CD4-positive, alpha-beta T cell treated with Interleukin-17A for 1 hour (primary cell): ENCODE measurements around the gene AKT3.
"Not testable (repeated sequence)": the region's sequence is repeated elsewhere in the genome, so short reads cannot be mapped to it uniquely, and the experiment has no call there.

Experiments
- DNase-seq: peaks from one replicate; pipeline ENCODE4 v3.0.0-alpha.2; 2020

Gene AKT3

DNA sequence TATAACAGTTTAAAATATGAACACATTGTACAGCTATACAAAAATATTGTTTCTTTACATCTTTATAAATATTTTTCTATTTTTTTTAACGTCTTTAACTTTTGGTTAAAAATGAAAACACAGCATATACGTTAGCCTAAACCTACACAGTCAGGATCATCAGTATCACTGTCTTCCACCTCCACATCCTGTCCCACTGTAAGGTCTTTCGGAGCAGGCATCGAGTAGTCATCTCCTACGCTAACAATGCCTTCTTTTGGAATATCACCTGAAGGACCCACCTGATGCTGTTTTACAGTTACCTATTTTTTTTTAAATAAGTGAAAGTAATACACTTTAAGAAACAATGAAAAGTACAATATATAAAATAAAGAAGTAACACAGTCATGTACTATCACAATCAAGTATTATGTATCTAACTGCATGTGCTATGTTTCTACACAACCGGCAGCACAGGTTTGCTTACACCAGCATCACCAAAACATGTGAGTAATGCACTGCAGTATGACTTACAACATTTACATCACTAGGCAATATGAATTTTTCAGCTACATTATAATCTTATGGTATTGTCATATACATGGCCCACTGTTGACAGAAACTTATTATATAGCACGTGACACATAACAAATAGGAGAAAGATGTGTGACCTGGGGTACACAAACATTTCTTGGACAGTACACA is 254.4 kb downstream of the AKT3 start:
- peak; percentile 21 for DNase-seq

DNA sequence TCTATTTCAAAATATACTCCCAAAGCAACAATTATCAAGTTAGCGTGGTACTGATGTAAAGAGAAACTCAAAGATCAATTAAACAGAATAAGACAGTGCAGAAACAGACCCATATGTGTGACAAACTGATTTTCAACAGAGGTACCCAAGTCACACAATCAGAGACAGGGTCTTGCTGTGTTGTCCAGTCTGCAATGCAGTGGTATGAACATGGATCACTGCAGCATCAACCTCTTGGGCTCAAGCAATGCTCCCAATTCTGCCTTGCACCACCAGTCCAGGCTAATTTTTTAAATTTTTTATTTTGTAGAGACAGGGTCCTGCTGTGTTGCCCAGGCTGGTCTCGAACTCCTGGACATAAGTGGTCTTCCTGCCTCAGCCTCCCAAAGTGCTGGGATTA is 255.6 kb downstream of the AKT3 start:
- DNase-seq = no peak

DNA sequence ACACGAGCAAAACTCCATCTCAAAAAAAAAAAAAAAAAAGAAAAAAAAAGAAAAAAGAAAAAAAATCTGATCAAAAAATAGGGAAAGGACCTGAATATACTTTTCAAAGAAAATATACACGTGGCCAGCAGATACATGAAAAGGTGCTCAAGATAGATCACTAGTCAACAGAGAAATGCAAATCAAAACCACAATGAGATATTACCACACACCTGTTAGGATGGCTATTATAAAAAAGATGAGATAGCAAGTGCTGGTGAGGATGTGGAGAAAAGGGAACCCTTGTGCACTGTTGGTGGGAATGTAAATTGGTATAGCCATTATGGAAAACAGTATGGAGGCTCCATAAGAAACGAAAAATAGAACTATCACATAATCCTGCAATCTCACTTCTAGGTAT is 260.8 kb downstream of the AKT3 start:
- not testable (repeated sequence) for DNase-seq

DNA sequence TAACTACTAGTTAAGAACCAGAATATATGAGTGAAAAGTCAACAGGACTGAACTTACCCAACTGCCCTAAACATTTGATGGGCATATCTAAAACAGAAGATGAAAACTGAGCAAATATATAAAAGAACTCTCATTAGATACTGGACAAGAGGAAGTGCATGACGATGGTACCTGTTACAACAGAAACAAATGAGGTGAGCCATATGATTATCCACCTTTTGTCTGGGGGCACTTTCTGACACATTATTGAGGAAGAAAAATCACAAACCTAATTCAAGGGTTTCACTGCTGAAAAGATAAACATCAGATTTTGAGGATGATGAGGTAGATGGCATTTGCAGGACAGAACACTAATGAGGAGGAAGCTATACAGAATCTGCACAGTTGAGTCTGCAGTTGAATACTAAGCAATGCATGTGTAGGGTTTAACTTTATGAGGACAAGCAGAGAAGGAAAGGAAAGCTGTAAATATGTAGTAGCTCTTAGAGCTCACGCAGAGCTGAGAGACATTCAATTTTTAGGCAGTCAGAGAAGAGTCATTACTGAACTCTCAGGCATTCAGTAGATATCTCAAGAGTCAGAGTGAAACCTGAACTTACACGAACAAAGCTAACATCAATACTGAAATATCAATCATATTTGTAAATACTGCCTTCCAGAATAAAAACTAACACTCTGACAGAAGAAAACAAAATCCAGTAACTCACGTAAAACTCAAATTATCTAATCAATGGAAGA is 262.1 kb downstream of the AKT3 start:
- DNase-seq = no peak

DNA sequence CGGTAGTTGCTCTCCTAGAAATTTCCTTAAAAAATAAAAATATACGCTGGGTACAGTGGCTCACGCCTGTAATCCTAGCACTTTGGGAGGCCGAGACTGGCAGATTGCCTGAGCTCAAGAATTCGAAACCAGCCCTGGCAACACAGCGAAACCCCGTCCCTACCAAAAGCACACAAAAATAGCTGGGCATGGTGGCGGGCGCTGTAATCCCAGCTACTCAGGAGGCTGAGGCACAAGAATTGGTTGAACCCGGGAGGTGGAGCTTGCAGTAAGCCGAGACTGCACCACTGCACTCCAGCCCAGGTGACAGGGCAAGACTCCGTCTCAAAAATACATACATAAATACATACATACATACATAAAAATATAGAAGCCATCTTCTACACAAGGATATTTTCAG is 262.8 kb downstream of the AKT3 start:
- DNase-seq = no peak

DNA sequence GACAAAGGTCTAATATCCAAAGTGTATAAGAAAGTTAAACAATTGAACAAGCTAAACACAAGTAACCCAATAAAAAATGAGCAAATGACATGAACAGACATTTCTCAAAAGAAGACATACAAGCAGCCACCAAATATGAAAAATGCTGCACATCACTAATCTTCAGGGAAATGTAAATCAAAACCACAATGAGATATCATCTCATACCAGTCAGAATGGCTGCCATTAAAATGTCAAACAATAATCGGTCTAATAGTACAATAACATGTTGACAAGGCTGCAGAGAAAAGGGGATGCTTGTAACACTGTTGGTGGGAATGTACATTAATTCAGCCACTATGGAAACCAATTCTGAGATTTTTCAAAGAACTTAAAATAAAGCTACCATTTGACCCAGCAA is 264.1 kb downstream of the AKT3 start:
- DNase-seq = no peak

DNA sequence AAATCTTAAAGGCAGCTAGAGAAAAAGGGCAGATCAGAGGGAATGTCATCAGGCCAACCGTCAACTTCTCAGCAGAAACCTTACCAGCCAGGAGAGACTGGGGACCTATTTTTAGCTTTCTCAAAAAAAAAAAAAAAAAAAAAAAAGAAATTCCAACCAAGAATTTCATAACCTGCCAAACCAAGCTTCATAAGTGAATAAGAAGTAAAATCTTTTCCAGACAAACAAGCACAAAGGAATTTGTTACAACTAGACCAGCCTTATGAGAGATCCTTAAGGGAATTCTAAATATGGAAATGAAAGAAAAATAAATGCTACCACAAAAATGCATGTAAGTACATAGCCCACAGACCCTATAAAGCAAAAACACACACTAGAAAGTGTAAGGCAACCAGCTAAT is 267.7 kb downstream of the AKT3 start:
- DNase-seq = no peak

DNA sequence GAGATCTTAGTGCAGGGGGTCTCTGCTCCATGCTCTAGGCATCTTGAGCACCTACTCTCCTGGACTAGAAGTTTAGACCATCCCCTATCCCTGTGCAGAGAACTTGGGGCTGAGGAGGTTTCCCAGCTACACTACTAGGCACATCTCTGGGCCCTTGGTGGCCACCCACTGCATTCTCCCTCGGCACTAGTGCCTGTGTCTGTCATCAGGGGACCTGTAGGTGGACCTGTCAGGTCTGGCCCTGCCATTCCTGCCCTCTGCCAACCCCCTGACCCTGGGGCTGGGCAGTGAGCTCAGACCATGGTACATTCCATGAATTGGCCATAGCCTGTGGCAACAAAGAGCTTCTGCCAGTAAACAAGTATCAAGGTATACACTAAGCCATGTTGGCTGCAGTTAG is 269.1 kb downstream of the AKT3 start:
- no peak for DNase-seq

DNA sequence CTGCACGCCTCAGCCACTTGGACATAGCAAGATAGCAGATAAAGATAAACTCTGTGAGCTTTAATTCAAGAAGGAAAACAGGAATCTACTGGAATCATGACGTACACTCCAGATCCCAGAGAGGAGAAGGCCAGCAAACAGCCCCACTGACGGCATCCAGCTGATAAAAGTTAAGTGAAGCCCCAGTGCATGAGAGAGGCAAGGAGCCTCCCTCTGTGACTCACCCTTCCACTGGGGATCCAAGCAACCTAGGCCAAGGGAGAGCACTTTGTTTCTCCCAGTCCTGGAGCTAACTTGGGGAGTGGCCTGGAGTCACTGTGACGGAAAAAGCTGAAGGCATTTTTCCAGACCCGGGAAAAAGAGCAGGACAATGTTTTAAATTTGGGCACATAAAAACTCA is 270.0 kb downstream of the AKT3 start:
- DNase-seq = no peak

DNA sequence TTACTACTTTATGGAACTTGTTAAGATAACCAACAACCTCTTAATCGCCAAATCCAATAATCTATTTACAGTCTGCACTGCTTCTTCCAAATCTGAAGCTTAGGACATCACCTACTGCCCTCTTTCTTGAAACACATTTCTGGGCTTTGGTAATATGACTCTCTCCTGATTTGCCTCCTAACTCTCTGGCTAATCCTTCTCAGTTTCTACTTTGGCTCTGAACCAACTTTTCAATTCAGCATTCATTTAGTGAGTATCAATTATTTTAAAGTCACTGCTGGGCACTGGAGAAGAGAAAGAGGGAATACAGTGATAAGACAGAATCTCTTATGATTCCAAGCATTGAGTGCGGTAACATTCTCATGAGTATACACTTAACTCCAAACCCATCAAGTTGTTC is 275.0 kb downstream of the AKT3 start:
- DNase-seq = no peak

DNA sequence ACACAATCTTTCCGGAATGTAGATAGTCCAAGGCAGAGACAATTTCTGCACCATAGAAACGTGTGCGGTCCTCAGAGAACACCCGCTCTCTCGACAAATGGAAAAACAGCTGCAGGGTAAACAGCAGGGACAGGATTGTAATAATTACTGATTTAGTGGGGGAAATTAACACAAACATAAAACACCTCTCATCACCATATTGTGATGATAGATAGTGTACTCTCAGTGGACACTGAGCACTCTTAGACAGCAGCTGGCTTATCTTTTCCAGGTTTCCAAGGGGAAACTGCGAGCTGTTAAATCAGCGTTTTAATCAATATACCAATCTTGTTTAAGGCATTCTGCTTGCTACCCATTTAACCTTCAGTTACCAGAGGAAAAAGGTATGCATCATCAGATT is 277.1 kb downstream of the AKT3 start:
- no peak for DNase-seq

DNA sequence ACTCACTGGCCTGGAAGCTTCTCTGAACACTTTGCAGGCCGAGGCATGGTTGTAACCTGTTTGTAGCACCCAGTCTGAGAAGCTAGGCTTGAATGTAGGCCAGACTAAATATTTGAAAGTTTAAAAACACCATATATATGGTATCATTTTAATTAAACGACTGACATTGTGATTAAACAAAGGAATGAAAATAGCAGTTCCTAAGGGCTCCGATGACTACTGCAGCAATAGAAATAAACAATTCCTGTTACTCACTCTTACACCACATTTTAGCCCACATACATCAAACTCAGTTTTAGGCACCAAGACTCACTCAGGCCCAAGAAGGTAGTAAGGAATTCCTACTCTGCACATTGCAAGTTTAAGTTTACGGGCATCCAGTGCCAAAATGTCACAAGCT is 281.2 kb downstream of the AKT3 start:
- DNase-seq = no peak

DNA sequence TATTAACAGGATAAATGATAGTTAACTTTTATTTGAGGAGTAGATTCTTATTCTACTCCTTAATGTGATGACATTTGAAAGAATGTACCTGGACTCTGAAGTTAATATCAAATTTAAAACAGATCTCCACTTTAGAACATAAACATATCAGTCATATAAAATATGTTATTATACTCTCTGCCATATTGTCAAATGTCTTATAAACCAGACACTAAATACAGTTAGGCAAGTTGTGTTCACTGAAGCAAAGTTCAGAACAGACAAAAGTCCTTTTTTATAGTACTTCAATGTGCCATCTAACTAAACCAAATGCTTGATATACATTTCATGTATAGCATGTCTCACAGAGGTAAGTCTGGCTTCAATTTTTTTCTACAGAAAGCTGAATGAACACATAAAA is 285.2 kb downstream of the AKT3 start:
- no peak for DNase-seq

DNA sequence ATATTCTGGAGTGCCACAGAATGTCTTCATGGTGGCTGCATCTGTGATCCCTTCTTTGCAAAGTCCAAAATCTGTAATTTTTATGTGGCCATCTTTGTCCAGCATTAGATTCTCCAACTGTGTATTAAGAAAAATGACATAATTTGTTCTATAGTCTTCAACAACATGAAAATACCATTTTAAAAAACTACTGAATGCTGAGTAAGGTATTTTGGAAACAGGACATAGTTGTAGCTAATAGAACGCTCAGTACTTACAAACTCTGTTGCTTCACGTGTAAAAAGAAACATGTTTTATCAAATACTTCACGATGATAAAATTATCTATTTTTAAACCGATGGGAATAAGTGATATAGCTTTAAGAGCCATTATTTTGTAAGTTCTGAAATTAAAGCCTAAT is 286.3 kb downstream of the AKT3 start:
- no peak for DNase-seq

DNA sequence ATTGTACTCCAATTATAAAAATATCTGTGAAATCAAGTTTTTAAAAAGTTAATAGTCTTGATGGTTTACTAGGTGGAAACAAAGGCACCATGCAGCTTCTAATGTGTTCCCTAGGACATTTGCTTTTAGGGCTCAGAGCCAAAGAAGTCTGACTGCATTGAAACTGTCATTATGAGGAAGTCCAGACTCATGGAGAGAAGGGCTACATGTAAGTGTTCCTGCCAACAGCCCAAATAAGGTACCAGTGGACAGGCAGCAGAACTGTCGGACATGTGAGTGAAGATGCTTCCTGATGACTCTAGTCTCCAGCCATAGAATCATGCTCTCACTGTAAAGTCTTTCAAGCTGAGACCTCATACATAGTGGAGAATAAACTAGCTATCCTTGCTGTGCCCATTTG is 287.6 kb downstream of the AKT3 start:
- DNase-seq = no peak

DNA sequence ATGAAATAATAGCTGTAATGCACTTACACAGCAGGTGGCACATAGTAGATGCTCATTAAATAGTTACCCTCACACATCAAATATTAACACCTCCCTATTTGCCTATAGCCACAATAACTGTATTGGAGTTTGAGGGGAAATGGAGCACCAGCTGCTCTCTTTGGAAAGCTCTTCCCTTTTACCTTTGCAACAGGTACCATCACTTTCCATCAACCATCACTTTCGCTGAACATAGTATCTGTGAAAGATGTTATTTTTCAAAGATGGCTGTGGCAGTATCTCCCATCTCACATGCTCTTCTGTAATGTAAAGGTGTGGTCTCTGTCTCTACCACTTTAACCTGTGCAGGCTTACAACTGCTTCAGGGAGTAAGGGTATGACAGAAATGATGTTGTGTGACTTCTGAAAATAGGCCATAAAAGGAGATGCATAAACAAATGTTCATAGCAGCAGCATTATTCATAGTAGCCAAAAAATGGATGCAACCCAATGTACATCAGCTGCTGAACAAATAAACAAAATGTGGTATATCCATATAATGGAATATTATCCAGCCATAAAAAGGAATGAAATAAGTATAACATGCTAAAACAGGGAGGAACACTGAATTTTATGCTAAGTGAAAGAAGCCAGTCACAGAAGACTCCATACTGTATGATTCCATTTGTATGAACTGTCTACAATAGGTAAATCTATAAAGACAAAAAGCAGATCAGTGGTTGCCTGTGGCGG is 288.3 kb downstream of the AKT3 start:
- DNase-seq = no peak

DNA sequence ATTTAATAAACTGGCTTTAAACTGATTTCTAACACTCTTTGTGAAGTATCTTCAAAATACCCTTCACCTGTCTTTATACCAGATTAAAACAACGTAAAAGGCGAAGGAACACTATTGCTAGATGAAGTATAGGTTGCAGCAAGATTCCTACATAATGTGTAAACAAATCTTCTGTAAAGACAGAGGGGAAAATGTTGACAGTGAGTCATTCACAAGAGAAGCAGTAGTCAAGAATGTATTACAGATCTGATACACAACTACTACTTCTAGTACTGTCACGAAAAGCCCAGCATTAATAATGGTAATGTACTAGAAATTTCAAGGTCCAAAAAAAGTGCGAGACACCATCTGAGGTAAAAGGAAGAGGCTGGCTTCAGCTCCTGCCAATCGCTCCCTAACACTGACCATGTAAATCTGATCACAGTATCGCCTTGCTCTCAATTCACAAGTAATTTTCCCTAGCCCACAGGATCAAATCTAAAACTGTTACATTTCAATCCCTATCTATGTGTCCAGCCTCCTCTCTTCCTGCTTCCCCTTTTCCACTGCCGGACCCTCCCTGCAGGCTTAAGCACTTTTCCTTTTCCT is 290.4 kb downstream of the AKT3 start:
- DNase-seq = no peak

DNA sequence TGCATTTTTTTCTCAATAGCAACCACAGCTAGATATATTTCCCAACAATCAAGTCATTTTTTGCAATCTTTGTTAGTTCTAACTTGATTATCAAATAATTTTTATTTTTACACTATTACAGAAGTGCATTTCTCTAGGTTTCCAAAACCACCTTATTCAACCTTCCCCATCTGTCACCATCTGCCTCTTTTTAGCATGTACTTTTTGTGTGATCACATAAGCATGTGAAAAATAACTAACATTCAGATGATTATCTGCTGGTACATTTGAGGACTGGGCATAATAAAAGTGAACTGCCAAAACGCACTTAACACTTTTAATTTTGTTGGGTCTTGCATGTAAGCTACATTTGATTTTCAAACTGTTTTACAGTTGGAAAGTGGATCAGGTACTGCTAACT is 291.5 kb downstream of the AKT3 start:
- DNase-seq = no peak

DNA sequence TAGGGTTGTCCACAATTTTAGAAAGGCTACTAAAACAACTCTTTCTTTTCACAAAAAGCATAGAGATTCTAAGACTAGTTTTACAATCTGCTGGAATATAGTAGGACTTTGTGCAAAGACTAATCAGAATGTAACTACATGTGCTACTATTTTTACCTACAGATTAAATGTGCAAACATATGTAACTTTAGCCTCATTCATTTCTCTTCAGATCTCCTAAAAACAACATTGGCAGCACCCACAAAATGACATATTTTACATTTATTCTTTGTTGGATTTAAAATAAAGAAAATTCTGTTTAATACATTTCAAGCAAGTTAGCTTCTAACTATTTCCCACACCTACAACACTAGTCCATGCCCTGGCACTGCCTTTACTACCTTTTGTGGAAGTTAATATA is 292.2 kb downstream of the AKT3 start:
- no peak for DNase-seq

DNA sequence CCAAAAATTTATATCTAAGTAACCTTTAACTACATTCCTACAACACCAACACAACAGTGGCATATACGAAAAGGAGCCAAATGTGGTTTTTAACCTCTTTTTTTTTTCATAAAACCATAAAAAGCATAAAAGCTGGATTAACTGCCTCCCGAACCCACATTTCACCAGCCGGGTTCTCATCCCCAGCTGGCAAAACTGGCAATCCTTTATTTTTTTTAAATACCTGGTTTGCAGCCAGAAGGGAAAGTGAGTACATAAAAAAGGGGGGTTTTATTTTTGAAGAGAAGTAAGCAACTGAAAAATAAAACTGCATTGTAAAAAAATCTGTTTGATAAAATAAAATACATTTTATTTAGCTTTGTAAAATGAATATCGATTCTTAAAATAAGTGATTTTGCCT is 295.4 kb downstream of the AKT3 start:
- no peak for DNase-seq

DNA sequence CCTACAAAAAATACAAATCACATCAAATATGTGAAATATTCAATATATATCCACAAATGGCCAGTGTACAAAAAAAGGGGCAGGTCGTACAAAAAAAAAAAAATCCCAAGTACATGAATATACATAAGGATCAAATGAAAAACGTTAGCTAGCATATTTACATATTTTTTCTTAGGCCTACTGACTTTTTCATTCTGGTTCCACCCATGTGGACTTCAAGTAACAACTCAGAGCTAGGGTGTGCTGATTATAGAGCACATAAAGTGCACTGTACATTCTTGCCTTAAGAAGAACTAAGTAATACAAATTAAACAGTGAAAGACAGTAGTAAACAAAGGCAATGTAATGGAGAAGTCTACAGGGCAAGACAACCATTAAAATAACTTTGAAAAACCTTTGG is 297.0 kb downstream of the AKT3 start:
- DNase-seq = no peak

DNA sequence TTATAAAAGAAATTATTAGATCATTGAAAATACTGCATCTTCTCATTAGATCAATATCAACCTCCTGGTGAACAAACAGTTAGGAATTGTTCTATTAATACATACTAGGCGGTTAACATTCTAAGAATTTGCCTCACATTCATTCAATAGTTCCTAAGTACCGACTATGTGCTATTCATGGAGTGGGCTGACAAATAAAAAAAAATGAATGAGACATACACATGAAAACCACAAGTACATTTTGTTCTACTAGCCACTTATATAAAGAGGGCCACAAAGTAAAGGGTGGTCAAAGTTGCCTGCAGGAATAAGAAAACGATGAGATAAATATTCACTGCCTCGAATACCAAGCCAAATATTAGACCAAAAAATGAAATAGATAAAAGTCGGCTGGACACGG is 299.8 kb downstream of the AKT3 start:
- DNase-seq = no peak

DNA sequence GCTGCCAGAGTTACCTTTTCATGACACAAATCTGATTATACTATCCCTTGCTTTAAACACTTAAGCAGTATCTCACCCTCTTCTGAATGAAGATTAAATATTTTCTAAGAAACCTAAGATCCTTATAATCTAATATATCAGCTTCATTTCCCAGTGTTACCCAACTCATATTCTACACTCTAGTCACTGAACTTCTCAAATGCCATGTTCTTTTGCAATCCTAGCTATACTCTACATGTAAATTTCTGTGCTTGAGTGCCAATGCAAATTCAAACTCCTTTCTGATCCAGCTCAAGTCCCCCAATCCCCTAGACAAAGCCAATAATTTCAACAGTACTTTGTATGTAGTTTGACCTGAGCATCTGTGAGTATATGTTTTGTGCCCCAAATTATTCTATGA is 300.3 kb downstream of the AKT3 start:
- no peak for DNase-seq

DNA sequence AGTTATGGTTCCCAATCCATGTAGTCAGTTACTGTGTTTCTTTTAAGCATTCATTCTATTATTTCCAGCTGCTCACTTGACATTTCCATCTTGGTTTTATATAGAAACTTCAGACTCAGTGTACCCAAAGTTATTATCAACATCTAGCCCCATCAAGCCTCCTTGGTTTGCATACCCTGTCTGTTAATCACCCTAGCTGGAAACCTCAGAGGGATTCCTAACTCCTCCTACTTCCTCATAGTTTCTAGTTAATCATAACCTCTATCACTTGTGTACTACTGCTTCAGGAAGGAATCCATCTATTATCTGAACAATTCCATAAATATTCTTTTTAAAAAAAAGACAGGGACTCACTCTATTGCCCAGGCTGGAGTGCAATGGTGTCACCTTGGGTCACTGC is 300.9 kb downstream of the AKT3 start:
- DNase-seq = no peak
